SK-N-SH (cell line): ENCODE measurements around the gene LRRC30. TPM values are rescaled to one million over a fixed set of nuclear protein-coding genes. Genes with fewer than 3 reads are reported as not detected.

Experiments
- CTCF ChIA-PET: fragments of 300-600, 350-600 bp; formaldehyde crosslinking; extraction: SDS; loops from one replicate; lab custom pipeline; 2021; lab: Yijun Ruan, JAX
- POLR2A ChIA-PET: fragments of 350-600 bp; sonication (Branson Sonifier 250); formaldehyde crosslinking; extraction: SDS; loops from one replicate; lab custom pipeline; 2020; ENCODE audit warnings: antibody characterized with exemption, inconsistent platforms; lab: Yijun Ruan, JAX
- DNase-seq: peaks from one replicate; pipeline ENCODE4 v3.0.0; 2012
- H2AFZ ChIP-seq: fragments of 200-600 bp; sonication (generic); 2 replicates; pipeline ENCODE4 v1.8.1; 2016; ENCODE audit warnings: antibody characterized with exemption, mild to moderate bottlenecking, low read depth
- H3F3A ChIP-seq: fragments of 200-600 bp; sonication (generic); replicated peaks from 2 replicates; pipeline ENCODE3; 2016; ENCODE audit warnings: antibody characterized with exemption, mild to moderate bottlenecking; ENCODE audit not compliant: insufficient read depth
- H3K27ac ChIP-seq, 2 experiments: fragments of 200-500 bp in 1 of 2; fragments of 200-600 bp in 1 of 2; sonication (Bioruptor generic) in 1 of 2; sonication (generic), shearing (Covaris generic) in 1 of 2; 2 replicates each; pipeline versions ENCODE4 v1.5.1 to v1.6.1; 2014 to 2016; ENCODE audit warnings: low read depth in 2 of 2, inconsistent platforms in 1 of 2, low read length in 1 of 2, mild to moderate bottlenecking in 1 of 2, mixed read lengths in 1 of 2
- H3K27me3 ChIP-seq: fragments of 200-600 bp; sonication (generic), shearing (Covaris generic); 2 replicates; pipeline ENCODE4 v1.6.1; 2016; ENCODE audit warnings: mixed run types; ENCODE audit not compliant: insufficient read depth
- H3K36me3 ChIP-seq, 2 experiments: fragments of 200-500 bp in 1 of 2; fragments of 200-600 bp in 1 of 2; sonication (Bioruptor generic) in 1 of 2; sonication (generic) in 1 of 2; replicated peaks in 1 of 2; 2 replicates each; pipeline versions ENCODE3 to v1.5.1; 2014 to 2016; ENCODE audit warnings: low read length in 1 of 2, mild to moderate bottlenecking in 1 of 2; ENCODE audit not compliant: insufficient read depth in 2 of 2, control insufficient read depth in 1 of 2
- H3K4me1 ChIP-seq, 2 experiments: fragments of 200-500 bp in 1 of 2; fragments of 200-600 bp in 1 of 2; sonication (Bioruptor generic) in 1 of 2; sonication (generic), shearing (Covaris generic) in 1 of 2; 2 replicates each; pipeline versions ENCODE4 v1.5.1 to v1.6.1; 2014 to 2016; ENCODE audit warnings: low read depth in 1 of 2, low read length in 1 of 2, mixed run types in 1 of 2; ENCODE audit not compliant: insufficient read depth in 2 of 2, control insufficient read depth in 1 of 2
- H3K4me2 ChIP-seq: fragments of 200-600 bp; sonication (generic), shearing (Covaris generic); 2 replicates; pipeline ENCODE4 v1.6.1; 2017; ENCODE audit warnings: mixed run types
- H3K4me3 ChIP-seq, 2 experiments: fragments of 200-500 bp in 1 of 2; fragments of 200-600 bp in 1 of 2; sonication (Bioruptor generic) in 1 of 2; sonication (generic), shearing (Covaris generic) in 1 of 2; 2 replicates each; pipeline versions ENCODE4 v1.5.1 to v1.8.1; 2014 to 2016; ENCODE audit warnings: low read depth in 2 of 2, inconsistent platforms in 1 of 2, low read length in 1 of 2, mild to moderate bottlenecking in 1 of 2, mixed read lengths in 1 of 2, moderate library complexity in 1 of 2
- H3K79me2 ChIP-seq: fragments of 200-600 bp; sonication (generic); 2 replicates; pipeline ENCODE4 v1.8.1; 2017; ENCODE audit warnings: mild to moderate bottlenecking; ENCODE audit not compliant: insufficient read depth
- H3K9ac ChIP-seq: fragments of 200-600 bp; sonication (generic); 2 replicates; pipeline ENCODE4 v1.6.1; 2017; ENCODE audit warnings: mixed run types
- H3K9me2 ChIP-seq: fragments of 200-600 bp; sonication (generic); 2 replicates; pipeline ENCODE4 v1.6.1; 2017; ENCODE audit warnings: mixed run types
- H3K9me3 ChIP-seq: fragments of 200-600 bp; sonication (generic); 2 replicates; pipeline ENCODE4 v1.6.1; 2017; ENCODE audit warnings: mixed run types, mild to moderate bottlenecking, moderate library complexity
- H4K20me1 ChIP-seq: fragments of 200-600 bp; sonication (generic); 2 replicates; pipeline ENCODE4 v1.6.1; 2017; ENCODE audit warnings: mild to moderate bottlenecking, mixed run types; ENCODE audit not compliant: insufficient read depth
- CHD2 ChIP-seq: fragments of 150-350 bp; IDR thresholded peaks from 2 replicates; pipeline ENCODE4 v1.6.1; 2018; ENCODE audit warnings: low read length; ENCODE audit not compliant: partially characterized antibody
- CTCF ChIP-seq: fragments of 200-600 bp; sonication (generic); IDR thresholded peaks from 2 replicates; pipeline ENCODE4 v1.6.1; 2017; ENCODE audit warnings: antibody characterized with exemption, mild to moderate bottlenecking, moderate library complexity
- ELF1 ChIP-seq: IDR thresholded peaks from 2 replicates; pipeline ENCODE4 v1.4.0; 2012
- EP300 ChIP-seq, 2 experiments: IDR thresholded peaks; 2 replicates each; pipeline versions ENCODE4 v1.4.0 to v1.6.1; 2012; ENCODE audit warnings: borderline replicate concordance in 1 of 2, low read depth in 1 of 2, low read length in 1 of 2
- FOXJ3 ChIP-seq: sonication (generic); formaldehyde crosslinking; IDR thresholded peaks from 2 replicates; pipeline ENCODE4 v1.5.1; 2020; ENCODE audit warnings: mild to moderate bottlenecking, missing genetic modification reagents
- FOXM1 ChIP-seq: IDR thresholded peaks from 2 replicates; pipeline ENCODE4 v1.4.0; 2012; ENCODE audit warnings: low read depth, mild to moderate bottlenecking
- GATA2 ChIP-seq: sonication (generic); formaldehyde crosslinking; IDR thresholded peaks from 2 replicates; pipeline ENCODE4 v1.5.0; 2020; ENCODE audit warnings: mild to moderate bottlenecking, missing genetic modification reagents
- MXI1 ChIP-seq: IDR thresholded peaks from 2 replicates; pipeline ENCODE4 v1.6.1; 2012; ENCODE audit warnings: mild to moderate bottlenecking, low read depth, low read length, improper control_type of control experiment
- RAD21 ChIP-seq: IDR thresholded peaks from 2 replicates; pipeline ENCODE4 v1.6.1; 2012; ENCODE audit warnings: mild to moderate bottlenecking, low read length
- RXRA ChIP-seq: IDR thresholded peaks from 2 replicates; pipeline ENCODE4 v1.4.0; 2012; ENCODE audit warnings: low read depth, mild to moderate bottlenecking, borderline replicate concordance
- SIN3A ChIP-seq: IDR thresholded peaks from 2 replicates; pipeline ENCODE4 v1.6.1; 2012; ENCODE audit warnings: low read depth, mild to moderate bottlenecking, low read length, moderate library complexity, borderline replicate concordance
- SMC3 ChIP-seq: IDR thresholded peaks from 2 replicates; pipeline ENCODE4 v1.6.1; 2012; ENCODE audit warnings: low read depth, low read length, improper control_type of control experiment
- TEAD4 ChIP-seq: IDR thresholded peaks from 2 replicates; pipeline ENCODE4 v1.4.0; 2012; ENCODE audit warnings: mild to moderate bottlenecking, borderline replicate concordance; ENCODE audit not compliant: insufficient read depth
- USF1 ChIP-seq: IDR thresholded peaks from 2 replicates; pipeline ENCODE4 v1.4.0; 2012; ENCODE audit warnings: low read depth, borderline replicate concordance
- WGBS: methylation state at CpG from one replicate; pipeline ENCODE4 v1.1.6; 2017; ENCODE audit warnings: low lambda C conversion rate; 5-methylcytosine and 5-hydroxymethylcytosine counted together
- polyA plus RNA-seq, 3 experiments: library from polyadenylated mRNA; depleted of rRNA; stranded (reverse); fragments of >200 nt; gene quantifications; 2 replicates each; pipeline ENCODE4 v1.2.3, GENCODE V29; 2012
- TF ChIP-seq, protein P1 (sequence below): IDR thresholded peaks from 2 replicates; pipeline ENCODE4 v1.4.0; 2012; ENCODE audit warnings: low read depth, borderline replicate concordance

Gene LRRC30
- polyA plus RNA-seq, 1 of the 3 experiments (the other 2 are of a cell fraction): not detected

GRCh38 chr18:7197854-7198253 lies 33.0 kb upstream of the LRRC30 start:
- Histone ChIP-seq H3K27me3 (no peaks in the 10 kb centered on the region), H3K79me2 (no peaks in the 10 kb centered on the region), H3K9ac (no peak overlapping the region), H3K9me2 (no peaks in the 10 kb centered on the region), H3K4me1 (peaks cover 0 to 6% of the 10 kb centered on the region in 2 experiments; a peak in 1 of 4 replicates), H3K4me3 (no peak overlapping the region), H2AFZ (no peak overlapping the region), H3F3A (no peaks in the 10 kb centered on the region), H3K36me3 (no peaks in the 10 kb centered on the region), H4K20me1 (no peaks in the 10 kb centered on the region), H3K9me3 (no peaks in the 10 kb centered on the region), H3K27ac (no peak overlapping the region), H3K4me2 (no peak overlapping the region)
- TF ChIP-seq ELF1: no peak
- TF ChIP-seq SIN3A: no peak
- no peak for TF ChIP-seq RAD21
- TF ChIP-seq CHD2: no peak
- TF ChIP-seq, protein P1, sequence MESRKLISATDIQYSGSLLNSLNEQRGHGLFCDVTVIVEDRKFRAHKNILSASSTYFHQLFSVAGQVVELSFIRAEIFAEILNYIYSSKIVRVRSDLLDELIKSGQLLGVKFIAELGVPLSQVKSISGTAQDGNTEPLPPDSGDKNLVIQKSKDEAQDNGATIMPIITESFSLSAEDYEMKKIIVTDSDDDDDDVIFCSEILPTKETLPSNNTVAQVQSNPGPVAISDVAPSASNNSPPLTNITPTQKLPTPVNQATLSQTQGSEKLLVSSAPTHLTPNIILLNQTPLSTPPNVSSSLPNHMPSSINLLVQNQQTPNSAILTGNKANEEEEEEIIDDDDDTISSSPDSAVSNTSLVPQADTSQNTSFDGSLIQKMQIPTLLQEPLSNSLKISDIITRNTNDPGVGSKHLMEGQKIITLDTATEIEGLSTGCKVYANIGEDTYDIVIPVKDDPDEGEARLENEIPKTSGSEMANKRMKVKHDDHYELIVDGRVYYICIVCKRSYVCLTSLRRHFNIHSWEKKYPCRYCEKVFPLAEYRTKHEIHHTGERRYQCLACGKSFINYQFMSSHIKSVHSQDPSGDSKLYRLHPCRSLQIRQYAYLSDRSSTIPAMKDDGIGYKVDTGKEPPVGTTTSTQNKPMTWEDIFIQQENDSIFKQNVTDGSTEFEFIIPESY: no peak
- DNase-seq: no peak
- WGBS: 43% methylated on average over 2 of the region's 2 CpGs
- ChIA-PET CTCF (interaction anchor here (1.0 kb wide), 1 partner anchor 1070 kb away, joined by 3 read pairs; no protein-coding TSS in a partner anchor), POLR2A (no interaction called here)

GRCh38 chr18:7198326-7198725 lies 32.6 kb upstream of the LRRC30 start:
- Histone ChIP-seq H3K27ac (no peak overlapping the region), H3K4me1 (peaks cover 0 to 6% of the 10 kb centered on the region in 2 experiments; a peak in 1 of 4 replicates), H3K4me2 (no peak overlapping the region), H3K9ac (no peak overlapping the region), H3K36me3 (no peaks in the 10 kb centered on the region), H3K4me3 (no peak overlapping the region), H3K9me3 (no peaks in the 10 kb centered on the region), H3K79me2 (no peaks in the 10 kb centered on the region), H3F3A (no peaks in the 10 kb centered on the region), H3K9me2 (no peaks in the 10 kb centered on the region), H2AFZ (no peak overlapping the region), H3K27me3 (no peaks in the 10 kb centered on the region), H4K20me1 (no peaks in the 10 kb centered on the region)
- no peak for DNase-seq
- WGBS: 27% methylated on average over 3 of the region's 3 CpGs
- TF ChIP-seq FOXM1 (no peak), SMC3 (no peak), EP300 (IDR thresholded peaks at IDR 0.05; ENCODE audit: borderline replicate concordance in 1 of 2, low read depth in 1 of 2, low read length in 1 of 2) (no peak), TEAD4 (no peak), USF1 (no peak), CTCF (no peak), RXRA (no peak), FOXJ3 (no peak), MXI1 (no peak), GATA2 (CRISPR knock-in tag) (no peak)
- CTCF ChIA-PET: interaction anchor here (1.0 kb wide), 1 partner anchor 1069 kb away, joined by 3 read pairs; no protein-coding TSS in a partner anchor
- POLR2A ChIA-PET: no interaction called here
